Left lung (tissue), 10 donors: Measurements from ENCODE around the gene ZNF536. TPM values are rescaled to one million over a fixed set of nuclear protein-coding genes. Genes with fewer than 3 reads are reported as not detected.

ENCODE experiments used
- ATAC-seq: fragments of 200-7000 bp; cut with Tn5 transposase; one replicate; pipeline ENCODE4 v1.9.1; 2020; ENCODE audit warnings: moderate library complexity
- DNase-seq, 4 donors: peaks; one replicate each; pipeline ENCODE4 v3.0.0-alpha.2; 2013 to 2020
- H3K27ac ChIP-seq, 2 donors: fragments of 200-600 bp; sonication (generic) in 1 of 2; one replicate each; pipeline versions ENCODE4 v1.5.0 to v1.8.0; 2020 to 2021
- H3K27me3 ChIP-seq, 2 donors: fragments of 200-600 bp; sonication (generic) in 1 of 2; one replicate each; pipeline versions ENCODE4 v1.5.0 to v1.8.0; 2020 to 2021
- H3K36me3 ChIP-seq, 2 donors: fragments of 200-600 bp; sonication (generic) in 1 of 2; one replicate each; pipeline versions ENCODE4 v1.5.0 to v1.8.0; 2020 to 2021
- H3K4me1 ChIP-seq, 2 donors: fragments of 200-600 bp; one replicate each; pipeline ENCODE4 v1.8.0; 2021
- H3K4me3 ChIP-seq, 2 donors: fragments of 200-600 bp; sonication (generic) in 1 of 2; one replicate each; pipeline versions ENCODE4 v1.5.0 to v1.8.0; 2020 to 2021; ENCODE audit warnings: mild to moderate bottlenecking in 1 of 2
- H3K9me3 ChIP-seq, 2 donors: fragments of 200-600 bp; sonication (generic) in 1 of 2; one replicate each; pipeline versions ENCODE4 v1.5.0 to v1.8.0; 2020 to 2021
- intact Hi-C, 2 donors: fragments of 100-400 bp; cut with DNase I; formaldehyde crosslinking; loops; one replicate each; pipeline versions ENCODE4 v1.11.2 to v1.14.2; 2022
- polyA plus RNA-seq, 6 donors: library from polyadenylated mRNA; unstranded; fragments of 120-200 nt; gene quantifications; one replicate each; pipeline ENCODE4 v1.2.1, GENCODE V29; 2013; ENCODE audit not compliant: insufficient read length in 6 of 6
- total RNA-seq, 2 donors: library from RNA; stranded (reverse); fragmentation: NEBNext Ultra II Directional; extraction: Animal tissue kit (Norgen Biotek cat#: 25700); gene quantifications; one replicate each; pipeline ENCODE4 v1.2.1, GENCODE V29; 2021
- TF ChIP-seq, protein P1 (sequence below), 2 donors: fragments of 200-600 bp; sonication (generic) in 1 of 2; IDR thresholded peaks; one replicate each; pipeline versions ENCODE4 v1.5.0 to v1.8.0; 2021; ENCODE audit warnings: antibody characterized with exemption in 2 of 2
- donor health status: DM: no; HTN: yes; CAD: no.
- donor health status: DM: no; HTN: no; CAD: no.

ZNF536 gene
- total and polyA plus RNA-seq, 8 donors = 0.50 to 6.5 (median 3.6) TPM

- no peaks in the 10 kb centered on the region for H3K9me3 ChIP-seq
- no peaks in the 10 kb centered on the region for H3K36me3 ChIP-seq
- DNase-seq (no peak), ATAC-seq (no peak)
- no peak overlapping the region for H3K27ac ChIP-seq
- intact Hi-C loops = no loop called here
- TF ChIP-seq, protein P1, sequence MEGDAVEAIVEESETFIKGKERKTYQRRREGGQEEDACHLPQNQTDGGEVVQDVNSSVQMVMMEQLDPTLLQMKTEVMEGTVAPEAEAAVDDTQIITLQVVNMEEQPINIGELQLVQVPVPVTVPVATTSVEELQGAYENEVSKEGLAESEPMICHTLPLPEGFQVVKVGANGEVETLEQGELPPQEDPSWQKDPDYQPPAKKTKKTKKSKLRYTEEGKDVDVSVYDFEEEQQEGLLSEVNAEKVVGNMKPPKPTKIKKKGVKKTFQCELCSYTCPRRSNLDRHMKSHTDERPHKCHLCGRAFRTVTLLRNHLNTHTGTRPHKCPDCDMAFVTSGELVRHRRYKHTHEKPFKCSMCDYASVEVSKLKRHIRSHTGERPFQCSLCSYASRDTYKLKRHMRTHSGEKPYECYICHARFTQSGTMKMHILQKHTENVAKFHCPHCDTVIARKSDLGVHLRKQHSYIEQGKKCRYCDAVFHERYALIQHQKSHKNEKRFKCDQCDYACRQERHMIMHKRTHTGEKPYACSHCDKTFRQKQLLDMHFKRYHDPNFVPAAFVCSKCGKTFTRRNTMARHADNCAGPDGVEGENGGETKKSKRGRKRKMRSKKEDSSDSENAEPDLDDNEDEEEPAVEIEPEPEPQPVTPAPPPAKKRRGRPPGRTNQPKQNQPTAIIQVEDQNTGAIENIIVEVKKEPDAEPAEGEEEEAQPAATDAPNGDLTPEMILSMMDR (IDR thresholded peaks at IDR 0.05) = no peak
- H3K4me3 ChIP-seq = no peak overlapping the region
- H3K4me1 ChIP-seq = no peaks in the 10 kb centered on the region
- H3K27me3 ChIP-seq = peaks cover 0 to 9% of the 10 kb centered on the region in 2 donors
Measured at GRCh38 chr19:30401956-30402355, 29.8 kb downstream of the ZNF536 start.

- Histone ChIP-seq H3K4me3 (no peak overlapping the region), H3K36me3 (no peaks in the 10 kb centered on the region), H3K27me3 (peaks cover 0 to 9% of the 10 kb centered on the region in 2 donors), H3K4me1 (no peaks in the 10 kb centered on the region), H3K9me3 (no peaks in the 10 kb centered on the region), H3K27ac (no peak overlapping the region)
- TF ChIP-seq, protein P1 (IDR thresholded peaks at IDR 0.05) = no peak
- DNase-seq (no peak), ATAC-seq (no peak)
- intact Hi-C loops = no loop called here
Measured at GRCh38 chr19:30402436-30403202, 30.4 kb downstream of the ZNF536 start.

- Histone ChIP-seq H3K9me3 (no peaks in the 10 kb centered on the region), H3K4me3 (no peak overlapping the region), H3K27me3 (peaks cover 0 to 9% of the 10 kb centered on the region in 2 donors), H3K4me1 (no peaks in the 10 kb centered on the region), H3K27ac (no peak overlapping the region), H3K36me3 (no peaks in the 10 kb centered on the region)
- intact Hi-C loops = no loop called here
- TF ChIP-seq, protein P1 (IDR thresholded peaks at IDR 0.05) = no peak
- DNase-seq = peak in 2 of 4 donors; percentile 62 to 74
- no peak for ATAC-seq
Measured at GRCh38 chr19:30403203-30403985, 31.2 kb downstream of the ZNF536 start.

DNA sequence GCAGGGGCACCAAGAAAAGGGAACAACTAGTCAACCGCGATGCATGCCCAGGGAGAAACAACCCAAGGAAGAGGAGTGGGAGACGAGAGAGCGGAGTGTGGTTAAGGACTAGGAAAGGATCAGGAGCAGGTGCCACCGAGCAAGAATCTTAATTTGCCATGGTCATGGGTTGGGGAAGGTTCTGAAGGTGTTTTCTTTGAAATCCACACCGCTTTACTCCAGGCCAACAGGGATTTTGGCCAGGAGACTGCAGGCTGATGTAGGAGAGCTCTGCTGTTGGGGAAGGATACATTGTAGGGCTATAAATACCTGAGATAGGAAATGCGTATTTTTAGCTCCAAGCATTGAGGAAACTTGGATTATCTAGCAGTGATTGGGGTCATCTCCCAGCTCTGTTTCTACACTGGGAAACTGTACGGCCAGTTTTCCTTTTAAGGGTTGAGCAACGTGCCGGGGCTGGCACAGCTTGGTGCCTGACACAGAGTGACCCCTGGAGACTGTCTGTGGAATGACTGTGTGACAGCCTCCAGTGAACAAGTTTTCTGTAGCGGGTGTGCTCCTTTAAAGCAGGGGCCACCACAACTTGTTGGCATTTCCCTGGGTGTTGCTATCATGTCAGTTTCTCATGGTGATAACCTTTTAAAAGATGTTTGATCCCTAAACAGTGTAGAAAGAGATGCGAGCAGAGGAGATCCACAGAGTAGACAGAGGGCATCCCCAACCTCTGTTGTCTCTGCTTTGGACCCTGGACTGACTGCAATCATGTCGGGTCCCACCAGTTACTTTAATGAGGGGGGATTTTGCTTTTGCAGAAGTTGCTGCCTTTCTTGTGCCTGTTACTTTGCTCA lies 34.3 kb downstream of the ZNF536 start:
- no peaks in the 10 kb centered on the region for H3K4me1 ChIP-seq
- ATAC-seq (peak; percentile 44), DNase-seq (peak in 2 of 4 donors; percentile 39 to 64)
- H3K27me3 ChIP-seq = peaks cover 0 to 9% of the 10 kb centered on the region in 2 donors
- no peak overlapping the region for H3K27ac ChIP-seq
- H3K36me3 ChIP-seq = no peaks in the 10 kb centered on the region
- TF ChIP-seq, protein P1 (IDR thresholded peaks at IDR 0.05) = no peak
- H3K9me3 ChIP-seq = no peaks in the 10 kb centered on the region
- intact Hi-C loops = no loop called here
- H3K4me3 ChIP-seq = no peak overlapping the region
